GM12864 (cell line): ENCODE data around the gene VPS37B.

Source experiments
- DNase-seq: peaks from one replicate; pipeline ENCODE4 v3.0.0-alpha.2; 2011; ENCODE audit warnings: low read depth
- H3K4me3 ChIP-seq: 2 replicates; pipeline ENCODE4 v1.5.1; 2011; ENCODE audit warnings: mild to moderate bottlenecking, low read depth, low read length, control low read depth
- CTCF ChIP-seq: IDR thresholded peaks from 2 replicates; pipeline ENCODE4 v1.5.1; 2011; ENCODE audit warnings: low read depth, mild to moderate bottlenecking, moderate library complexity, low read length, control low read depth, inconsistent platforms; ENCODE audit errors: missing control alignments

VPS37B gene

DNA sequence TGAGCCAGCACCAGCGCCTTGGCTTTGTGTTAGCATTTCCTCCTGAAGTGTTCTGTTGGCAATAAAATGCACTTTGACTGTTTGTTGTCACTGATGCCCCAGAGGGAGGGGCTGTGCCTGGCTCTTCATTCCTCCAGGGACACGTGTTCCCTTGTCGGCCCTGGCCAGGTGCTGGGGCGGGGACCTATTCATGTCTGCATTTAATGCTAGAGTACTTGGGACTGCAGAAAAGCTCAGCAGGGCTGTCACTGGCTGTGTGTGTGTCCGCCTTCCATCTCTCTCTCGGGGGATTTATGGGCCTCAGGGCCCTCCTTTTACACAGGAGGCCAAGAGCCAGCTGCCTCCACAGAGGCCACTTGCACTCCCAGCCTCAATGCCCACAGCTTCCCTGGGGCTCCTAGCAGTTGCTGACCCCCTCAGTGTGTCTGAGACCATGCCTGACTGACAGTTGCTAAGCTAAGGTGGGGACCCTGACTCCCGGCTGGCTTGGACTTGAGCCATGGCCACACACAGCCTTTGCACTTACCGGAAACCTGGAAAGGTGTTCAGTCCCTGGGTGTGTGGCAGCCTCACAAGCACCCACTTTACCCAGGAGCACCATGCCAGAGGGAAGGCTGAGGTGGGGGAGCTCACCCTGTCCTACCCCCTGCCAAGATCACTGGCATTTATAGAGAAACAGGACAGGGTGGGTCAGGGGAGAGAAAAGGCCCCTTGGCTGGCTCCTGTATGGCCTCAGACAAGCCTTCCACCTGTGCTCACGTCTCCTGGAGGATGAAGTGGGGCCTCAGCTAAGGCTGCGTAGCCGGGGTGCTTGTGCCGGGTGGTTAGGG is 32.8 kb downstream of the VPS37B start:
- no peak for TF ChIP-seq CTCF
- no peak for DNase-seq
- H3K4me3 ChIP-seq, result no peak overlapping the region

- no peak for TF ChIP-seq CTCF
- DNase-seq, result no peak
- no peak overlapping the region for H3K4me3 ChIP-seq
Measured at GRCh38 chr12:122862110-122862634, 33.8 kb downstream of the VPS37B start.

GRCh38 chr12:122861587-122861970 is 34.3 kb downstream of the VPS37B start:
- no peak overlapping the region for H3K4me3 ChIP-seq
- no peak for DNase-seq
- no peak for TF ChIP-seq CTCF

GRCh38 chr12:122860854-122861586 is 34.9 kb downstream of the VPS37B start:
- H3K4me3 ChIP-seq, result no peak overlapping the region
- DNase-seq, result no peak
- TF ChIP-seq CTCF, result no peak

DNA sequence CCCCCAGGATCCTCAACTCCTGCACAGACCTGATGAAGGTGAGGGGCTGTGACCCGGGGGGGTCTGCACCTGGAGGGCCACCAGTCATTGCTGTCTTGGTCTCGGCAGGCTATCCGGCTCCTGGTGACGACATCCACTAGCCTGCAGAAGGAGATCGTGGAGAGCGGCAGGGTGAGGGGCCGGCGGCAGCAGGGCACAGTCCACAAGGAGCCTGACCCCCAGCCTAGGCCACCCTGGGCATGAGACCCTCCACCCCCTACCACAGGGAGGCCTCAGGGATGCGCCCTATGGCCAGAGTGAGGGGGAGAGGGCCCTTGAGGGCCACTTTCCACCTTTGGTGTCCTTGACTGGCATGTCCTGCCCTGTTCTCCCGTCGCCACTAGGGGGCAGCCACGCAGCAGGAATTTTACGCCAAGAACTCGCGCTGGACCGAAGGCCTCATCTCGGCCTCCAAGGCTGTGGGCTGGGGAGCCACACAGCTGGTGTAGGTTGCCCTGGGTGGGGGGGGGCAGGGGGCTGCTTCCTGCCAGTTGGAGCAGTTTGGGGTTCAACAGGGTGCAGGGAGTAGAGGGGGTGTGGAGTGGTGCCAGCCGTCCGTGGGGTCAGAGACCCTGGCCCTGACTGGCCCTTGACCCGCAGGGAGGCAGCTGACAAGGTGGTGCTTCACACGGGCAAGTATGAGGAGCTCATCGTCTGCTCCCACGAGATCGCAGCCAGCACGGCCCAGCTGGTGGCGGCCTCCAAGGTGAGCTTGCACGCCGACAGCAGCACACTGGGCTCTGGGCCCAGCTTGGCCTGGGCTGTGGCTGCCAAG is 35.7 kb downstream of the VPS37B start:
- no peak overlapping the region for H3K4me3 ChIP-seq
- DNase-seq, result peak; percentile 39
- TF ChIP-seq CTCF, result peak; percentile 89

DNA sequence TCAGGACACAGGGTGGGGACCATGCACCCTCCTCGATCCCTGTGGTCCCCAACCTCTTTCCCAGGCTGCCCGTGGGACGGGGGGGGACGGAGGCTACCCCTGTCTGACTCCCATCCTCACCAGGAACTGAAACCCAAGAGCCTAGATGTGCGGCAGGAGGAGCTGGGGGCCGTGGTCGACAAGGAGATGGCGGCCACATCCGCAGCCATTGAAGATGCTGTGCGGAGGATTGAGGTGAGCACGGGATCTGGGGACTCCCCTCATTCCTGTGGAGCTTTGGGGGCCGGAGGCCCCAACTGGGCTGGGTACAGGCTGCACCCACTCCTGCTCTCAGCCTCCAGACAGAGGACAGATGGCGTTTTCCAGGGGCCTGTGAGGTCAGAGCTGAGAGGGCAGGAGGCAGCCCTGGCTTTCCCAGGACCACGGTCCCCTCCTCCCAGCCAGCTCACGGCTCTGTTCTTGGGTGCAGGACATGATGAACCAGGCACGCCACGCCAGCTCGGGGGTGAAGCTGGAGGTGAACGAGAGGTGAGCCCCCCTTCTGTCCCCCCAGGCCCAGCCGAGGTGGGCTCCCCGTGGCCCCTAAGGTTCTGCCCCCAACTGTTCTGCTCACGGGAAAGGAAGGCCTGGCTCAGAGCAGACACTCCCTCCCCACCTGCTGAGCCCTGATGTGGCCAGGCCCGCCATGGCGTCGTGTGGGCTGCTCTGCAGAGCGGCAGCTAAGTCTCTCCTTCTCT is 36.5 kb downstream of the VPS37B start:
- no peak for DNase-seq
- TF ChIP-seq CTCF, result no peak
- no peak overlapping the region for H3K4me3 ChIP-seq
